Stimulated activated CD8-positive, alpha-beta memory T cell treated with anti-CD3 and anti-CD28 coated beads, Interleukin-15, amount 100 ng/mL, for 48 hours (primary cell): ENCODE data around the gene ROBO2.

Source experiments
- DNase-seq, 2 donors: peaks; one replicate each; pipeline ENCODE4 v3.0.0-alpha.2; 2020; ENCODE audit warnings: low read depth in 2 of 2

The ROBO2 gene

DNA sequence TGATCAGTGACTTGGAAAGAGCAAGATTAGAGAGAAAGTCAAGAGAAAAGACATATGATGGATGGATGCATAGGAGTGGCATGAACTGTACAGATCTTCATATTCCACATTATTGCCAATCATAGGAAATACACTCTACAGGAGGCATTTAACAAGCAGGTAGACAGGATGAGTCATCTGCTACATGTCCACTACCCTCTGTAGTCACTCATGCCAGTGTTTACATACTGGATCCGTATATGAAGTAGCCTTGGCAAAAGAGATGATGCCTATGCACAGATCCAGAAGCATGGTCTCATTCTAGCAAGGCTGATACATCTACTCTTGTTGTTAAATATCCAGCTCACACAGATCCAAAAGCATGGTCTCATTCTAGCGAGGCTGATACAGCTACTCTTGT lies 632.1 kb downstream of the ROBO2 start:
- DNase-seq, result no peak

DNA sequence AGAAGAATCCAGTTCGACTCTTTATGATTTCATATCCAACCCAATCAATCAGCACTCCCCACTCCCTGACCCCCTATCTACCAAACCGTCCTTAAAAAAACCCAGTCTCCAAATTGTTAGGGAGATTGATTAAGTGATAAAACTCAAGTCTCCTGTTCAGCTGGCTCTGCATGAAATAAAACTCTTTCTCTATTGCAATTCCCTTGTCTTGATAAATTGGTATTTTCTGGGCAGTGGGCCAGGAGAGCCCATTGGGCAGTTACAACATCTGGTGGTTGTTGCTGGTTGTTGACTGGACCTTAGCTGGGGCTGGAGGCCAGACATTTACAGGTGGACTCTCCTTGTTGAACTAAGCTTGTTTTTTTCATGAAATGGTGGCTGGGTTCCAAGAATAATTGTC lies 642.3 kb downstream of the ROBO2 start:
- DNase-seq, result no peak

DNA sequence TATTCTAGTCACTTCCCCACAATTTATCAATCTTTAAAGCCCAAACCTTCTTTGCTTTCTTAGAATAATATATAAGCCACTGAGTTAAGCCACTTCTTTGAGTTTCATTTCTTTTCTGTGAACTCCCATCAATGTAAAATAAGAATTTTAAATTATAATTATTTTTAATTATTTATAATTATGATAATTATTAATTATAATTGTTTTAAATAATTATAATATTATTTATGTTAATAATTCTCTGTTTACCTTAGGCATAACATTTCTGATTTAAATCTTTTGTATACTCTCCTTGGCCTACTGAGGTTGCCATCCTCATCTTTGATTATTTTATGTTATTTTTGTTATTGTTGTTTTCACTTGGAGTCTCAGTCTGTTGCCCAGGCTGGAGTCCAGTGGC lies 644.2 kb downstream of the ROBO2 start:
- DNase-seq, result no peak

GRCh38 chr3:77685713-77686112 lies 645.8 kb downstream of the ROBO2 start:
- DNase-seq, result no peak

DNA sequence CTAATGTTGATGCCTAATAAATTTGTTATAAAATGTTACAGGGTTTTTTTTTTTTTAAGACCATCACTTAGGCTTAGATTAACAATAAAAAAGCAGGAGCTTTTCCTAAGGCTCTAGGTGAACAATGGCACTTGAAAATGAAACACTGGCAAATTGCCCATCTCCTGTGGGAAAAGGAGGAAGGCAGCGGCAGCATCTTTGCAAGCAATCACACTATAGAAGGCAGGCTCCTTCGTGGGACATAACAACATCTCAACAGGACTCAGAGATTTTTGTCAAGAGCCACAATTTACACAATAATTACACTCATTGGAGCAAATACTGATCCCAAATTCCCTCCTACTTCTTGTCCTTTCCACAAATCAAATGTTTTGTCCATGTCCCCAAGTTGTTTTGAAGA lies 646.7 kb downstream of the ROBO2 start:
- DNase-seq, result no peak

DNA sequence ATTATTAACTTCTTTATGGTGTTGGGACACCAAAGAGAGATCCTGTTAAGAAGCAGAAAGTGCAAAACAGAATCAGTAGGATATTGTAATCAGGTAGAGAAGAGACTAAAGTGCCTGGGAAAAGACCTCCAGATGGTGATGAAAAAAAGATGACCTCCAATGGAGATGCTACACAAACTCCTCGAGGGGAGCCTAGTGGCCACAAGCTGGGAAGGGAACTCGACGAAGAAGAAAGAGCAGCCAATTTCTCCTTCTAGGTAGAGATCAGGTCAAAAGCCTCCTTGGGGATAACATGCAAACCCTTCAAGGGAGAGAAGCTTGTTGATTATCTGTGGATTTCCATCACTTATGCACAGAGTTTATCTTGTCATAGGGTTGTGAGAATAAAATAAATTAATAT lies 647.6 kb downstream of the ROBO2 start:
- no peak for DNase-seq

- DNase-seq, result no peak
Measured at GRCh38 chr3:77690284-77690845, 650.5 kb downstream of the ROBO2 start.

DNA sequence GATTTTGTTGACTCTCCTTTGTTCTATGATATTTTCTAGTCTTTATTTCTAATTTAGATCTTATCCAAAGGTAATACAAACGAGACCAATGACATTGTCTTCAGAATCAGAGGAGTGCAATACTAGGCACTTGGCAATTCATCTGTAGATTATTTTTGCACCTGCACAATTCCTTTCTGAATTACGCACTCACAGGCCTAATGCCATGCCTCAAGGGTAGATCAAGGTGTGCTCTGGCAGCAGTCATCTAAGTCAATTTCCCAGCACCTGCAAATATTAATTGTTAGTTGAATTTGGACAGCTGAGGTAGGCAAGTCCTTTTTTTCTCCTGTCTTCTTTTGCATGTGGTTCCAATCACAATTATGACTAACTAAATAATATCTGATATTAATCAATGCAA lies 653.2 kb downstream of the ROBO2 start:
- no peak for DNase-seq

DNA sequence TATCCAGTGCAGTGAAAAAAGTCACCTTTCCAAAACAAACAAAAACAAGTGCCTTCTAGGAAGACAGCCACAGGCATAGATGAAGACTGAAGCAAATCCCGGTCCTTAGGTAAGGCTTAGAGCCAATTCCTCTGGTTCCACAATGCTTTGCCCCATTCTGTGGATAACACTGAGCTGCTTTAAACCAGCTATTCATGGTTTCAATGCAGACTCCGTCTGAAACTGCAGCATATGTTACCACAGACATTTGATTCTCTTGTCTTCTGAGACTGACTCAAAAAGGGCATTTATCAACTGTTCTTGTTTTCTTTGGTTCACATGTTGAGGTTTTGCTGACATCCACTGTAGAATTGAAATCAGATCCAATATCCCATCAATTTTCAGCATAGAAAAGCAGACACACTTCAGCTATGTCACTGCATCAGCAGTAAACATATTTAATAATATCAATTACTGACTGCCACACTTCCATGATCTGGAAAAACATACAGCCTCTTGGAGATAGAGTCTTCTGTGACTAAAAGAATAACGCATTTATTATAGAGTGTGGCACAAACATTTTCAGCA lies 659.3 kb downstream of the ROBO2 start:
- DNase-seq, result no peak
